HG03064 (cell line): Measurements from ENCODE around the gene DRD2.

ENCODE experiments used
- ATAC-seq: cut with Tn5 transposase; IDR thresholded peaks from one replicate; pipeline ENCODE4 v1.9.1; 2021; ENCODE audit warnings: low read depth; ENCODE audit not compliant: unreplicated experiment

Gene DRD2

GRCh38 chr11:113487622-113488021 is 12.4 kb upstream of the DRD2 start:
- ATAC-seq, result no peak

GRCh38 chr11:113484223-113484622 is 9.0 kb upstream of the DRD2 start:
- ATAC-seq, result no peak

- no peak for ATAC-seq
These were observed 6.5 kb upstream of the DRD2 start for GRCh38 chr11:113481672-113482071.

GRCh38 chr11:113481226-113481625 is 6.0 kb upstream of the DRD2 start:
- ATAC-seq, result no peak

- no peak for ATAC-seq
These were observed 2.1 kb upstream of the DRD2 start for GRCh38 chr11:113477321-113477720.

GRCh38 chr11:113476553-113476952 is 1.4 kb upstream of the DRD2 start:
- ATAC-seq, result no peak

GRCh38 chr11:113474362-113475159 is 637 bp downstream of the DRD2 start:
- ATAC-seq, result no peak

GRCh38 chr11:113473983-113474361 is 1.2 kb downstream of the DRD2 start:
- ATAC-seq, result no peak

GRCh38 chr11:113472471-113472870 is 2.7 kb downstream of the DRD2 start:
- no peak for ATAC-seq

GRCh38 chr11:113470233-113470632 is 5.0 kb downstream of the DRD2 start:
- ATAC-seq, result no peak

GRCh38 chr11:113468726-113469345 is 6.4 kb downstream of the DRD2 start:
- no peak for ATAC-seq

GRCh38 chr11:113467545-113467944 is 7.7 kb downstream of the DRD2 start:
- ATAC-seq, result no peak

GRCh38 chr11:113465786-113466185 is 9.4 kb downstream of the DRD2 start:
- ATAC-seq, result no peak

- ATAC-seq, result no peak
These were observed 10.8 kb downstream of the DRD2 start for GRCh38 chr11:113464416-113464815.

GRCh38 chr11:113462830-113463229 is 12.4 kb downstream of the DRD2 start:
- ATAC-seq, result no peak

GRCh38 chr11:113461639-113462038 is 13.6 kb downstream of the DRD2 start:
- ATAC-seq, result no peak

- no peak for ATAC-seq
These were observed 14.7 kb downstream of the DRD2 start for GRCh38 chr11:113460469-113460868.

GRCh38 chr11:113458189-113458588 is 17.0 kb downstream of the DRD2 start:
- ATAC-seq, result no peak

- ATAC-seq, result no peak
These were observed 17.4 kb downstream of the DRD2 start for GRCh38 chr11:113457784-113458183.

GRCh38 chr11:113454455-113454854 is 20.7 kb downstream of the DRD2 start:
- no peak for ATAC-seq

GRCh38 chr11:113449743-113450142 is 25.5 kb downstream of the DRD2 start:
- no peak for ATAC-seq

- ATAC-seq, result no peak
These were observed 26.9 kb downstream of the DRD2 start for GRCh38 chr11:113448316-113448677.
